ENCODE data around the gene CAMTA1.

Gene CAMTA1

DNA sequence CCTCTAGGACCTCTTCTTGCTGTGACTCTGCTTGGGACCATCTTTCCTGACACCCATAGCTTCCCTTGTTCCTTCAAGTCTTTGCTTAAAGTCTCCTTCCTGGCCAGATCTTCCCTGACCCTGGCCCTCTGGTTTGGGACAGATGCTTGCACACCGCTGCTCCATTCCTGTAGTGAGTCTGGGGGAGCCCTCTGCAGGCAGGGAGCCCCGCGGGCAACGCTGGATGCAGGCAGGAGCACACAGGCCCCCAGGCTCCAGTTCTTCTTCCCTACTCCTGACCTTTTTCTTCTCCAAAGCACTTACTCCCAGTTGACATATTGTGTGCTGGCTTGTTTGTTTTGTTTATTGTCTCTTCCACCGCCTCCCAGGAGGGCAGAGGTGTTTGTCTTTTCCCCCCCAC lies 413.4 kb downstream of the CAMTA1 start:
- DNase-seq (ENCODE audit: low read depth), result no peak

DNA sequence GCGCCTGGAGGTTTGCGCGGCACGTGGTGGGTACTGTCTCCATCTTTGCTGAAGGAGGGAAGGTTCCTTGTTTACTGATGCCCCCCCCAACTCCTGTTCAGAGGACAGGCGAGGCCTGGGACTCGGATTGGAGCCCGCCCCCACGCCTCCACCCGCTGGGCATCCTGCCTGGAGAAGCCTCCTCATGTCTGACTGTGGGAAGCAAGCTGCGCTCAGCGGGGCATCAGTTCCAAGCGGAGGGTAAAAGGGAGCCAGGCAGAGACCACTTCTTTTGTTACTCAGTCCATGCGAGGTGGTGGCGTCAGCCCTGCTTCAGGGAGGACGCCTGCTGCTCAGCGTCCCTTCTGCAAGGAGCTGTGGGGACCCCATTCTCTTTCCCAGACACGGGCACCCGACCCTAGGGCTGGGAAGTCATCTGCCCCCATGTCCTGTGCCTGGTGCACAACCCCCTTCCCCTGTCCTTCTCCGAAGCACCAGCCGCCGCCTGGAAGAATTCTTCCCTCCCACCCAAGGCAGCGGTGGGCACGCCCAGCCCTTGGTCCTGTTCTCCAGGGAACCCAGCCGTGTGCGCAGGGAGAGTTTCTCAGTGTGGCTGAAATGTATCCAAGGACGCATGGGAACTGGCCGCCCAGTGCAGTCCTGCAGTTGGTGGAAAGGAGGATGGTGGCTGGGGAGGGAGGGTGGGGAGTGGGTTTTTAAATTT lies 414.0 kb downstream of the CAMTA1 start:
- no peak for DNase-seq (ENCODE audit: low read depth)

DNA sequence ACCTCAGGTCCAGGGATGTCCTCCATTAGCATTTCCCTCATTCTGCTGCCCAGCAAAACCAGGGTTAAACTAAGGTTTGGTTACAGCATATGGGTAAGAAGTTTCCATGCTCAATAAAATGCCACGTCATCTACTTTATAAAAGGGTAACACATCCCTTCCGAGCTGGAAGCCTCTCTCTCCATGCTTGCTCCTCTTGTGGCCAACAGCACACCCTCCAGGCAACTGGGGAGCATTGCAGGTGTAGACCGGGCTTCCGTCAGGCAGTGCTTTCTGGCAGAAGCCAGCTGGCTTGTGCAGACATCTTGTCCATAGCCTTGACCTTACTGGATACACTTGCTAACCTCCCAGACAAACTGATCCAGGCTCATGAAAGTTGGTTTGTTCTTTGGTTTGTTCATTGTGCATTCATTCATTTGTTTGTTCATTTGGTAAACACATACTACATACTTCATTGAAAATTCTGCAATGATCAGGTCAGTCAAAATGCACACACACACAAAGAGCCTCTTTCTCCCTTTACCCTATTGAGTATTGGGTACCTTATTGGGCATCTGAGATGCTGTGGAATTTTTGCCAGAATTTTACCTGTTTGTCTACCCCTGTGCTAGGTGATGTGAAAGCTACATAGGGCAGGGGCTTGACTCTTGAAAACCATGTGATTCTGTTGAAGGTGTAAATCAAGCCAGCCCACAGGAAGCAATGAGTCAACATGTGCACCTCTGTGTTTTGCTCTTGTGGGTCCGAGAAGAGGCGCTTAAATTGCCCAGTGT lies 422.8 kb downstream of the CAMTA1 start:
- no peak for DNase-seq (ENCODE audit: low read depth)

DNA sequence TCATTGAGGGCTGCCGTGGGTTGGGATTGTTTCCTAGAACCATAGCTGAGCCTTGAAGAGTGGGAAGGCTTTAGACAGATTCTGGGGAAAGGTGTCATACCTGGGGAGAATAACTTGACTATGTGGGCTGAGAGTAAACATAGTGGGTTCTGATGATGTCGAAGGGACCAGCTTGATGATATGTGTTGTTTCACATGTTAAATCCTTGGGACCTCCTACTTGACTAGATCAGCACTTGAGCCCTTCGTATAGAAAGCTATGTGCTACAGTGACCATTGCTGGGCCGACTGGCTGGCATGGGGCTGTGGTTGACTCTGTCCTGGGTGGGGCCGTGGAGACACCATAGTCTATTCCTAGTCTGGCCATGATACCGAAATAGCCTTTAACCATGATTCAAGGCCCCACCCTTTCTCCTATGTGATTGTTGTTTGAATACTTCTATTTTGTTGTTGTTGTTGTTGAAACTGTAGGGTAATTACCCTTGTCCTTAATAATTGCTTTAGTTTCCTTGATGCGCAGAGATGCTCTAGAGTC lies 423.5 kb downstream of the CAMTA1 start:
- DNase-seq (ENCODE audit: low read depth), result no peak

DNA sequence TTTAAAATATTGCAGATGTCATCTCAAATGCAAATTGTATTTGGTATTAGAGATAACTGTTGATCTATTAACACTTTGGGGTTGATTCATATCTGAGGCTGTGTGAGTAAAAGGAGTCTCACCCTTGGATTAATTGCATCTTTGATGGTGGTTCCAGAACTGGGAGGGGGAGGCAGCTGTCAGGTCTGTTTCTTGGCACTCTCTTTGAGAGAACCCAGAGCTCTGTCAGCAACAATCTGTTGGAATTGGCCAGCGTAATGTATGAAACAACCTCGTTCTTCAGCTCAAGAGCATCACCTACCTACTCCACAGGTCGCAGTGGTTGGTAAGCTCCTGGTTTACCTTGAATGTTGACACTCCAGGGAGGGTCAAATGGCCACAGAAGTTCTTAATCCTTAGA lies 424.1 kb downstream of the CAMTA1 start:
- DNase-seq (ENCODE audit: low read depth), result no peak

DNA sequence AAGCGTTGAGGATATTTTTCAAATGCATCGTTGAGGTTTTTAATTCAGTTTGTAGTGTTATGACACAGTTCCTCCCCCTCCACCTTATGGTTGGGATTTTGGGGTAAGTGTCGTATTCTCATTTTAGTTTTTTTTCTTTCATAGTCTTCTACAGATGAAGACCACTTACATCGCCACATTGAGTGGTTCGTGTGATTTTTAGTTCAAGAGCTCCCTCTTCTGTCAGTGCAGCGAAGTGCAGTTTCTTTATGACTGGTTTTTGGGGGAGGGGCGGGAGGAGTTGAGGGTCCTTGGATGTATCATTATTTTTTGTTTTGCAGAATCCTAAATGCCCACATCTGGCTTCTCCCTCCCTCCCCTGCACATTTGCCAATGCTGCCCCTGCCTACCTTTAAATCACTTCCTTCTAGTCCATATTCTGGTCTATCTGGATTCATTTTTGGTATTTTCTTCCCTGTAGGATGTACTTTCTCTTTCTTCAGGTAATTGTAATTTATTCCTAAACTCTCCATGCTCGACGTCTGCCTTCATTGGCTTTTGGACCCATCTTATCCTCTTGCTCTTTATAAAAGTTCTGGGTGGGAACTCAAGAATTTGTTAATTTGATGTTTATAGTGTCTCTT lies 433.1 kb downstream of the CAMTA1 start:
- no peak for DNase-seq (ENCODE audit: low read depth)

DNA sequence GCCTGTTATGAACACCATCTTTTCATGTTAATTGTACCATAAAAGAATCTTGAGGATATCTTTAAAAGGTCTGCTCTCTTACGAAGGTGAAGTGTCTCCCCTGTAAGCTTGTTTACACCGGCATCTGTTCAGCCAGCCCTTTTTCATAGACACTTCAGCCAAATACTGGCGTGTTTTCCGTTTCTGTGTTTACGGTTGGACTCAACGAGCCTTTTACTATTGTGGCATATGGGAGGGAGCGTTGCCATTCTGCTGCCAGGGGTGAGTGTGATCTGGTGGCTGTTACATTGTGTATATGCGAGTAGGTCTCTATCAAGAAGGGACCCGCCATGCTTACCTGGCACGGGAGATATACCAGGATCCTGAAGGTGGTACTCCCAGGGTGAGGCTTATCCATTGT lies 433.8 kb downstream of the CAMTA1 start:
- DNase-seq (ENCODE audit: low read depth), result no peak

DNA sequence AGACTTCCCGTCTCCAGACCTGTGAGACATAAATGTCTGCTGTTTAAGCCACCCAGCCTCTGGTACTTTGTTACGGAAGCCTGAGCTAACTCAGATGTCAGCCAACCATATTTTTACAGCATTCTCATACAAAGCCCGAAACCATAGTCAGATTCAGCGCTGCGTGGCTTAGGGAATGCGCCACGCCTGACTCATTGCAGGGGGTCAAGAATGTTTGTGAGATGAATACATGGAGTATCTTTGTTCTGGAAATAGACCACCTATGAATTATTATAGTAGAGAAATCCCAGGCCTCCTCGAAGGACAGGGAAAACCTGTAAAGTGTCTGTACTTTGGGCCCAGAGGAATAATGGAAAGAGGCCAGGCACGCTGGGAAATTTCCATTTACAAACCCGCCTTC lies 434.8 kb downstream of the CAMTA1 start:
- no peak for DNase-seq (ENCODE audit: low read depth)

DNA sequence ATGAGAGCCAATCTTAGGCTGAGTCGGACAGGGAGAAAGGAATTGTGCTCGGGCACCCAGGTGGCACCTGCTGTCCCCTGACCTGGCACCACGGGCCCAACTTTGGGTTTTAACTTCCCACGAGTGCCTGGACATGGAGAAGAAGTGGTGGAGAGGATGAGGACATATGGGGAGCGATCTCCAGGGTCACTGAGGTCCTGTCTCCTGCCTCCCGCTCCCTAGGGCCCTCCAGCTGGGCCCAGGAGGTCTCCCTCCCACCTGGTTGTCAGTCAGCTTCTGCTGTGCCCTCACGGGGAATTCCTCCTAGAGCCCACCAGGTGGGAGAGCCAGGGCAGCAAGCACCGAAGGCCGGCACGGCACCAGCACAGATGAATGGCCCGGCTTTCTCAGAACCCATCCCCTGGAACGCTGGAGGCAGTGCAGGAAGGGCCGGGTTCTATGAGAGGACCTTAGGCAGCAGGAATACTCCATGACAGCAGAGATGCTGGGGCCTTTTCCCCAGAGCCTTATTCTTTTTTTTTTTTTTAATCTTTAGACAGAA lies 435.5 kb downstream of the CAMTA1 start:
- DNase-seq (ENCODE audit: low read depth), result no peak

DNA sequence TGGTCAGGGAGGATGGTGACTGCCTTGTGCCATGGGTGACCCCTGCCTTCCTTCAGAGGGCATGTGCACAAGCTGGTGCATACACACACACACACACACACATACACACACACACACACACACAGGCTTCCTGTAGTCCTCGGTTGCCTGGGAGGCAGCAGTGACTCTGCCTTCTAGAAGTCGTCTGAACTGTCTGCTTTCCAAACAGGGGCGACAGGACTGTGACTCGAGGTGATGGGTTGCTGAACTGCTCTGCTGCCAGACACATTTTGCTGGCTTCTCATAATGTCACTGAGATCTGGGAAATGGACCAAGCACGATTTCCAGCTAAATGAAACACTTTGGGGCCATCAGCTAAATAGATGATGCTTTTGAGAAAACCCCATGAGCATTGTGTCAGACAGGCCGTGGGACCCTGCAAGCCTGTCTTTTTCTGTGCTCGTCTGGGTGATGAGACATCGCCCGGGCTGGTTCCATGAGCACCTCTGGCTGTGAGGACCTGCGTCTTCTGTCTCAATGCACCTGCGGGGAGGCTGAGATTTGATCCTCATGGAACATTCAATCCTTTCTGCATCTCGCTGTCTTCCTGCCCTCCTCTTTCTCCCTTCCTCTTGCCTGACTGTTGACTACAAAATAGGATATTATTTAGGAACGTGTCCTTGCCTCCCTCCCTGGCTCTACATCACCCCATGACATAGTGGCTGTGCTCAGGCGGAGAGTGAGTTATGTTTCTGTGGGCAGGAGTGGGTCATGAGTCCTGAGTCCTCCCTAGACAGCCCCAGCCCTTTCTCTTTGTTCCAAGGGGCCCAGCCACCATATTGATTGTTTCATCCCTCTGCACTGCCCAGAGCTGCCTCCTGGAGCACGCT lies 436.8 kb downstream of the CAMTA1 start:
- no peak for DNase-seq (ENCODE audit: low read depth)

DNA sequence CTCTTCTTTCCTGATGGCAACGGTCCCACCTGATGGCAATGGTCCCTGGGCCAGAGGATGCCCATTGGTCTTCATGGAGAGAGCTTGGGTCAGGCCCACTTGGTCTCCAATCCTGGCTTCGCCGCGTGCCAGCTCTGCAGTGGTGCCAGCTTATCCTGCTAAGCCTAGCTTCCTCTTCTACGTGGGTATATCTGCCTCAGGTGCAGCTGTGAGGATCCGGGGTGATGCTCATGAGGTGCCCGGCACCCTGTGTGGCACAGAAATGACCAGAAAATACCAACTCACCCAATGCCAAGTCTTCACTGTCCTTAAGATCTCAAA lies 437.4 kb downstream of the CAMTA1 start:
- no peak for DNase-seq (ENCODE audit: low read depth)

DNA sequence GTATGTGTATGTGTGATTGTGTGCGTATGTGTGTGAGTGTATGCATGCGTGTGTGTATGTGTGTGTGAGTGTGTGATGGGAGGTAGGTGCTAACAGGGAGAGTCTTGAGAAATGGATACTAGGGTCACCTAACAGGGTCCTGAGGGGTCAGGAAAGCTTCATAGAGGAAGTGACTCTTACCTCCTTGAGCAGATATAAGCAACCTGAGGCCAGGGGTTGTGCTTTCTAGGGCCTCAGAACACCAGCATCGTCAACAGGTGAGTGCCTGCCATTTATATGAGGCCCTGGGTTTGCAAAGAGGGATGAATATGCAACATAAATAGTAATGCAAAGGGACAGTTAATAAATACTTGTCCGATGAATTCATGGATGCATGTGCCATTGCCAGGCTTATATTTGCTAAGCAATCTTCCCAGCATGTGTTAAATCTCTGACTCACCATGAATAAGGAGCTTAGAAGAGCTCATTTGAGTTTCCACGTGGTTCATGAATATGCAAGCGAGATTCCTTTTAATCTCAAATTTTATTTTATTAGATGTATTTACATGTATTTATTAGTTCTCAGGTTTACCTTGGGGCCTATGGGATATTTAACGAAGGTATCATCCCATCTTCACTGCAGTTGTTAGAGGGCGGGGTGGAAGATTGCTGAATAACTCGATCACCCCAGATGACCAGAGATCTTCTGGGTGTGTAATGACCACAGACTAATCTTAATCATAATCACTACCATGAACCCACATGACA lies 438.3 kb downstream of the CAMTA1 start:
- no peak for DNase-seq (ENCODE audit: low read depth)

DNA sequence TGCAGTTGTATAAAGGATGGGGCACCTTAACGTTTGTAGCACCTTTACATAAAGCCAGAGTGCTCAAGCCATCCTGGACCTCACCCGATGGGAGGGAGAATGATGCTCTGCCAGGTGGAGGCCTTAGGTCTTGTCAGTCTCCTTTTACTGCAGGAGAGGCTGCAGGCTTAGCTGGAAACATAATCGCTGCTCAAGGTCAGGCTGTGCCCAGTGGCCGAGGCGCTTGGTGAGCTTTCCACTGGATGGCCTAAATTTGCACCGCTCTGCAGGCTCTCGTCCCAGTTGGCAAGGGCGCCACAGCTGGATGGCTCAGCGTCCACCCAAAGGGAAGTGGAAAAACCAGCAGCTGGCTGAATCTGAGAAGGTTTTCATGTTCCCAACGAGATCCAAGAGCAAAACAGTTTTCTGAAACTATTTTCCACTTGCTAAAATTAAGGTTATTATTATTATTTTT lies 438.9 kb downstream of the CAMTA1 start:
- no peak for DNase-seq (ENCODE audit: low read depth)

DNA sequence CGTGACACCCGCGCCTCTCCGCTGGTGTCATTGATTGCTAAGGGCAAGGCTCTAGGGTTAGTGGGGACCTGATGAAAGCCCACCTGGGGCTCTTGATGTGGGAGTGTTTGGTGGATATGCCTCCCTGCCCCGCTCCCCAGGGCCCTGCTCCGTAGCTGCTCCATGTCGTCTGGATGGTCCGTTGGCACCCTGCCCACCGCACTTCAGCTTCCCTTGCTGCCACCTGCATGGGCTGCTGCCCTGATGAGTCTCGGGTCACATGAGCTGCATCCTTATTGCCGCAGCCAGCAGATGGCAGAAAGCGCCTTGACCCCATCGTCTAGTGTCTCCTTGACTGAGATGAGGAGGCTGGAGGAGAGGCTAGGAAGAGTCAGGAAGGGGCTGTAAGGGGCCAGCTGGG lies 439.4 kb downstream of the CAMTA1 start:
- DNase-seq (ENCODE audit: low read depth), result no peak

DNA sequence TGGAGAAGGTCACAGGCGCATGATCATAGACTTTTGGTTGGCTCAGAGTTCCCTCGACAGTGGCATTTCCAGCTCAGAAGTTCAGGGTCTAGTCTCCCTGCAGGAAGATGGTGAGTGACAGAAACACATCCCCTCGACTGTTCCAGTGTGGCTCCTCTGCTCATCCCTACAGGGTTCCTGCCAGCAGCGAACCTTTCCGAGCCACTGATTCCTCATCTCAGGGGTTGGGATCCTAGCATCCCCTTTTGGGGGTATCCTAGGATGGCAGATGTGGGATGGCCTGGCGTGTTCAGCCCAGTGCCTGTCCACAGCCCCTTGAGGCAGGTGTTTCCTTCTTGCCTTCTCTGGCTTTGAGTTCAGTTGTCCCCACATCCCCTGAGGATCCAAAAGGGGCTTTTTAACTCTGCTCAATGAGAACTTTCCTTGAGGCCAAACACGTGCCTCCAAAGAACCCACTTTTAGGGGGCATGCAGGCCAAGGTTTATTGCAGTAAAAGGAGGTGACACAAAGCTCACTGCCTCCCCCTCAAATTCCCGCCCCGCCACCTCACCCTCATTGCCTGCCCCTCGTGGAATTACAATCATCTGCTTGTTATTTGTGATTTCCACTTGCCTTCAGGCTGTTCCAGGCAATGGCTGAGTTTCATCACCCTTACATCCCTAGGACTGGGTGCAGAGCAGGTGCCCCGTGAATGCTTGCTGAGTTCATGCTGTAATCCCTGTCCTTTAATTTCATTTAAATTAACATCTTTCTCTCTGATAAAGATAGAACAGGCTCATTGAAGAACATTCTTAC lies 440.7 kb downstream of the CAMTA1 start:
- no peak for DNase-seq (ENCODE audit: low read depth)

DNA sequence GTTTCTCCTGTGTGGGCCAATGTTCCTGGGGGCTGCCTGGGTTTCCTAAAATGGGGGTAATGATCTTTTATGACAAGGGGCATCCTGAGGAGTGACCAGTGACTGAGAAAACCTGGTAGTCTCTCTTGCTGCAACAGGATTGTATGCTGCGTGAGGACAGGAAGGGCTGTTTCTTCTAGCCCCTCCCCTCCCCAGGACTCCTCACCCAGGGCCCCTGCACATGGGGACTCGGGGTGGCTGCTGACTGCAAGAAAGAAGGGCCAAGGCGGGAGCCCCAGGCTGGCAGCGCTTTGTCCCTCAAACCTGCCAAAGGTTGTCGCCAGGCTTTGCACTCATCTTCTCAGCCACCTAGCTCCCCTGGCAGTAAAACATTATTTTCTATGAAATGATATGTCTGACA lies 442.4 kb downstream of the CAMTA1 start:
- no peak for DNase-seq (ENCODE audit: low read depth)

DNA sequence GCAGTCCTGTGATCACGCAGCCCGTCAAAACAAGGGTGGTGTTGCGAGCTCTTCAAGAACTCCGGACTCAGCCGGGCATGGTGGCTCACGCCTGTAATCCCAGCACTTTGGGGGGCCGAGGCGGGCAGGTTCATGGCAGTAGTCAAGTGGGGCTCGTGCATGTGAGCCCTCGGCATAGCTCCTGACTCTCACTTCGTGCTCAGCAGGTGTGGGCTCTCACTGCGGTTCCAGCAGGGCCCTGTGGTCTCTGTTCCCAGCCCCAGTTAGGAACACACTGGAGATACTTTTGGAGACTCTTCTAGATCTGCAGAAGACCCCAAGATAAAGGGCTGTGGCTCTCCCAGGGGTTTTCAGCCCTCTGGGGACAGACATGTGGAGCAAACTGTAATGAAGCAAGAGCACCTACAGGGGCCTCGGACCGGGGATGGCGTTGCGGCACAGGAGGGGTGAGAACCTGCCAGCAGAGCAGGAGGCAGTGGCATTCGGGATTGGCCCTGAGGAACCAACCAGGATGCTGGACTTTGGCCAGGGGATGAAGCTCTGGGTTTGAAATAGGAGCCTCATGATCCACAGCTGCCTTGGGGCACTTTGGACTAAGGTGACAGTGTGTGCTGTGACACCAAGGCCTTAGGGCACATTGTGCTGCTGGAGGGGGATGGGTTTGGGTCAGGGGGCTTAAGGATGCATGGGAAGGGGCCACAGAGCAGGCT lies 443.2 kb downstream of the CAMTA1 start:
- DNase-seq (ENCODE audit: low read depth), result no peak

DNA sequence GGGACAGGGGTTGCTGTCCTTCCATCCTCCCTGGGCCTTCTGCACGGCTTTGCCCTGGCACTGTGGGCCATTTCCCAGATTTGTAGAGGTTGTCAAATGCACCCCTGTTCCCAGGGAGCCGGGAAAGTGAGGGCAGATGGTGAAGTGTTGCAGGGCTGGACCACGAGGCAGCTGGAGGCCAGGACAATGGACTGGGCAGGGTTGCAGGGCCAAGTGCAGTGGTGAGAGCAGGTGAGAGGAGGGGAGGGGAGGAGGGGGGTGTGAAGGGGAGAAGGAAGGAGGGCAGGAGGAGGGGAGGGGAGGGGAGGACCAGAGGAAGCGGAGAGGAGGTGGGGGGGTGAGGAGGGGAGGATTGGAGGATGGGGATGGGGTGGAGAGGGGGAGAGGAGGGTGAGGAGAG lies 443.9 kb downstream of the CAMTA1 start:
- DNase-seq (ENCODE audit: low read depth), result no peak
